Measurements from ENCODE around the gene HIKESHI.

HIKESHI gene

DNA sequence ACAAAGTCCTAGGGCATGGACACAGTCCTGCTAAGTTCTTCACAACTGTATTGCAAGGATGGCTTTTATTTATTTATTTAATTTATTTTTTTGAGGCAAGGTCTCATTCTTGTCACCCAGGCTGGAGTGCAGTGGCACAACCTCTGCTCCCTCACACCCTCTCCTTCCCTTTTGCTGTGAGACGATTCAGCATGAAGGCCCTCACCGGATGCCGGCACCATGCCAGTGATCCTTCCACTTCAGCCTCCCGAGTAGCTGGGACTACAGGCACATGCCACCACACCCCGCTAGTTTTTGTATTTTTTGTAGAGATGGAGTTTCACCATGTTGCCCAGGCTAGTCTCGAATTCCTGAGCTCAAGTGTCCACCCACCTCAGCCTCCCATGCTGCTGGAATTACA, 39.7 kb upstream of the HIKESHI start:
- no peak overlapping the region for H3K4me3 ChIP-seq (replicated peaks in 1 of 2; ENCODE audit: low read depth in 2 of 2, low read length in 2 of 2)
- DNase-seq (ENCODE audit: low read depth in 2 of 2) = no peak
- TF ChIP-seq, protein P1, sequence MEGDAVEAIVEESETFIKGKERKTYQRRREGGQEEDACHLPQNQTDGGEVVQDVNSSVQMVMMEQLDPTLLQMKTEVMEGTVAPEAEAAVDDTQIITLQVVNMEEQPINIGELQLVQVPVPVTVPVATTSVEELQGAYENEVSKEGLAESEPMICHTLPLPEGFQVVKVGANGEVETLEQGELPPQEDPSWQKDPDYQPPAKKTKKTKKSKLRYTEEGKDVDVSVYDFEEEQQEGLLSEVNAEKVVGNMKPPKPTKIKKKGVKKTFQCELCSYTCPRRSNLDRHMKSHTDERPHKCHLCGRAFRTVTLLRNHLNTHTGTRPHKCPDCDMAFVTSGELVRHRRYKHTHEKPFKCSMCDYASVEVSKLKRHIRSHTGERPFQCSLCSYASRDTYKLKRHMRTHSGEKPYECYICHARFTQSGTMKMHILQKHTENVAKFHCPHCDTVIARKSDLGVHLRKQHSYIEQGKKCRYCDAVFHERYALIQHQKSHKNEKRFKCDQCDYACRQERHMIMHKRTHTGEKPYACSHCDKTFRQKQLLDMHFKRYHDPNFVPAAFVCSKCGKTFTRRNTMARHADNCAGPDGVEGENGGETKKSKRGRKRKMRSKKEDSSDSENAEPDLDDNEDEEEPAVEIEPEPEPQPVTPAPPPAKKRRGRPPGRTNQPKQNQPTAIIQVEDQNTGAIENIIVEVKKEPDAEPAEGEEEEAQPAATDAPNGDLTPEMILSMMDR (IDR thresholded peaks at IDR 0.05; ENCODE audit: low read depth, low read length) = no peak

DNA sequence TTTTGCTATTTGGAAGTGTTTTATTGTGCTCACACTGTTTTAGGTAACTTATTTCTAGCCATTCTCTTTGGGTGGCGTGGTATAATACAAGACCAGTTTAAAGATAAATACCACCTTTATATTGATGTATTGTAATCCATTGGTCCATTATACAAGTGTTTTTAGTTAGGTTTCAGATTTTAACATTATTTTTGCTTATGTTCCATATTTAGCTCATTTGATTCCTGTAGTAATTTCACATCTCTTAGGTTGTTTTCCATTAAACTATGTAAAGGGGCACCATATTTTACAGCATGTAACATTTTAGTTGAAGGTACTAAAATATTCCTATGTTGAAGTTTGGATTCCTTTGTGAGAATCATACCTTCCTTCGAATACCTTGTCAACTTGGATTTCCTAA, 37.4 kb upstream of the HIKESHI start:
- TF ChIP-seq, protein P1 (IDR thresholded peaks at IDR 0.05; ENCODE audit: low read depth, low read length) = no peak
- no peak for DNase-seq (ENCODE audit: low read depth in 2 of 2)
- H3K4me3 ChIP-seq (replicated peaks in 1 of 2; ENCODE audit: low read depth in 2 of 2, low read length in 2 of 2) = no peak overlapping the region

DNA sequence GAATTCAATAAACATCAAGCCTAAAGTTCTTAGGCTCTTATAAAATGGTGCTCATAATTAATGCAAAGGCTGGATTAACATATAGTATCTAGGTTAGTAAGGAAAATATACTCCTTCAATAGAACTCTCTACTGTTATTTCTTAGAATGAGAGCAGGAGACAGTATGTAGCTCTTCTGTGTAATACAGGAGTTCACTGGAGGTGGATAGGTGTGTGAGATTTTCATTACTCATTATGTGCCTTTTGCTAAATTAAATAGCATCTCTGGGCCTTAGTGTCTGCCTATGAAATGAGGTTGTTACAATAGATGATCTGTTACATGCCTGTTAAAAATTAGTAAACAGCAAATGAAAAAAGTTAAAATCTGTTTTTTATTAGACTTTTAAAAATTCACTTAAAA, 36.8 kb upstream of the HIKESHI start:
- TF ChIP-seq, protein P1 (IDR thresholded peaks at IDR 0.05; ENCODE audit: low read depth, low read length) = no peak
- no peak for DNase-seq (ENCODE audit: low read depth in 2 of 2)
- no peak overlapping the region for H3K4me3 ChIP-seq (replicated peaks in 1 of 2; ENCODE audit: low read depth in 2 of 2, low read length in 2 of 2)

DNA sequence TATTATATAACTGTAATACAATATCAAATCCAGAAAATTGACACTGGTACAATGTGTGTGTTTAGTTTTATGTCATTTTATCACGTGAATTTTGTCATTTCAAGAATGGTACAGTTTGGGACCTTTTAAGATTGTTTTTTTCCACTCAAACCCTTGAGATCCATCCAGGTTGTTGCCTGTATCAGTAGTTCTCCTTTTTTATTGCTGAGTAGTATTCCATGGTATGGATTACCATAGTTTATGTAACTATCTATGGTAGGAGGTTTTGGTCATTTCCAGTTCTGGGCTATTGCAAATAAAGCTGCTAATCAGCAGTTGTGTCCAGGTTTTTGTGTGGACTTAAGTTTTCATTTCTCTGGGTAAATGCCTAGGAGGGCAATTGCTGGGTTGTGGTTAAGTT, 32.4 kb upstream of the HIKESHI start:
- DNase-seq (ENCODE audit: low read depth in 2 of 2) = no peak
- TF ChIP-seq, protein P1 (IDR thresholded peaks at IDR 0.05; ENCODE audit: low read depth, low read length) = no peak
- no peak overlapping the region for H3K4me3 ChIP-seq (replicated peaks in 1 of 2; ENCODE audit: low read depth in 2 of 2, low read length in 2 of 2)

DNA sequence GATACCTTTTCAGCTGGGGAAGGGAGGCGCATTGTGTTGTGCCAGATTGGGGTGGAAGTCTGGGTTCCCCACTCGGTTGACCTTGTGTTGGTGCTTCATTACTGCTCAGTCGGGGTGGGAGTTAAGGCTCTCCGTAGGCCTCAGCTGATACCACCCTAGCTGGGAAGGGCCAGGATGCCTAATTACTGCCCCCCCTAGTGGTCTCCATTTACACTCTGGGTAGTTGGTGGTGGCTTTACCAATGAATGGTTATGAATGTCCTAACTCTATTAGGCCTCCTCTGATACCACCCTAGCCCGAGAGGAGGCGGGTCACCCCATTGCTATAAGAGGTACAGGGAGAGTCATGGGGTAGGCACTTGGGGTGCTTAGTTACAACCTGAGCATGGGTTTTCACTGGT, 27.5 kb upstream of the HIKESHI start:
- TF ChIP-seq, protein P1 (IDR thresholded peaks at IDR 0.05; ENCODE audit: low read depth, low read length) = peak; percentile 20
- H3K4me3 ChIP-seq (replicated peaks in 1 of 2; ENCODE audit: low read depth in 2 of 2, low read length in 2 of 2) = no peak overlapping the region
- DNase-seq (ENCODE audit: low read depth in 2 of 2) = no peak

DNA sequence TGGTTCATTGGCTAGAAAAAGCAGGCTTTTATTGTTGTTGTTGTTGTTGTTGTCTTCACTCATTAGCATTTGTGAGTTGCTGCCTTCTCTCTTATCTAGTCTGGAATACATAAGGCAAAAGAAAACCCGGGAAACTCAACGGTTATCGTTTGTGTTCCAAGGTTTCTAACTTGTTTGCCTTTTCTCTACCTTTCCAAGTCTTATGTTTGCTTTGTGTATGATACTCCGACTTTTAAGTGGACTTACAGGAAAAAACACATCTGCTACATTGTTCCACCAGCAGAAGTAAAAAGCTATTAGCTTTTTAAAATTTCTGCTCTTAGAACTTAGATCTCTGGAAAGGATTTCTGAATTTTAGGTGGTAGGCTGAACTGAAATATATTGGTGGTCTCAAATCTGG, 27.0 kb upstream of the HIKESHI start:
- DNase-seq (ENCODE audit: low read depth in 2 of 2) = no peak
- TF ChIP-seq, protein P1 (IDR thresholded peaks at IDR 0.05; ENCODE audit: low read depth, low read length) = no peak
- H3K4me3 ChIP-seq (replicated peaks in 1 of 2; ENCODE audit: low read depth in 2 of 2, low read length in 2 of 2) = no peak overlapping the region

Data from cardiac fibroblast (primary cell).